Thyroid gland (tissue), 4 donors: ENCODE measurements around the gene ZNF433. TPM values are rescaled to one million over a fixed set of nuclear protein-coding genes. Genes with fewer than 3 reads are reported as not detected.

Experiments
- DNase-seq, 2 donors: peaks; one replicate each; pipeline ENCODE4 v3.0.0-alpha.2; 2019
- H3K27ac ChIP-seq, 3 donors: fragments of 200-600 bp; sonication (generic); 1 replicate in 2 of 3; 2 replicates in 1 of 3; pipeline ENCODE4 v1.5.1; 2016 to 2019; ENCODE audit warnings: mild to moderate bottlenecking in 1 of 3, moderate library complexity in 1 of 3
- H3K27me3 ChIP-seq: fragments of 200-600 bp; sonication (generic); one replicate; pipeline ENCODE4 v1.5.1; 2019
- H3K36me3 ChIP-seq, 2 donors: fragments of 200-600 bp; sonication (generic); one replicate each; pipeline ENCODE4 v1.5.1; 2016 to 2019
- H3K4me1 ChIP-seq, 2 donors: fragments of 200-600 bp; sonication (generic); one replicate each; pipeline ENCODE4 v1.5.1; 2017 to 2019
- H3K4me3 ChIP-seq, 3 donors: fragments of 200-600 bp; sonication (generic); replicated peaks in 1 of 3; 1 replicate in 2 of 3; 2 replicates in 1 of 3; pipeline ENCODE4 v1.5.1; 2016; ENCODE audit warnings: mild to moderate bottlenecking in 1 of 3
- H3K9me3 ChIP-seq: fragments of 200-600 bp; sonication (generic); one replicate; pipeline ENCODE4 v1.5.1; 2017
- CTCF ChIP-seq, 6 experiments: fragments of 200-600 bp in 3 of 6; fragments of 450-650 bp in 3 of 6; sonication (generic) in 3 of 6; IDR thresholded peaks; one replicate each; pipeline ENCODE4 v1.5.1; 2016 to 2019; ENCODE audit warnings: antibody characterized with exemption in 6 of 6, mild to moderate bottlenecking in 2 of 6, inconsistent platforms in 1 of 6, moderate library complexity in 1 of 6
- POLR2A ChIP-seq, 2 donors: fragments of 450-650 bp; IDR thresholded peaks; one replicate each; pipeline ENCODE4 v1.6.1; 2017; ENCODE audit warnings: antibody characterized with exemption in 2 of 2, mild to moderate bottlenecking in 2 of 2, moderate library complexity in 1 of 2
- WGBS, 2 donors: methylation state at CpG; one replicate each; pipeline ENCODE4 v1.1.5; 2017; 5-methylcytosine and 5-hydroxymethylcytosine counted together
- intact Hi-C: fragments of 100-400 bp; cut with DNase I; formaldehyde crosslinking; loops from one replicate; pipeline ENCODE4 v1.15.1; 2023
- total RNA-seq, 4 donors: library from RNA; depleted of rRNA; stranded (reverse); fragments of >200 nt; gene quantifications; one replicate each; pipeline ENCODE4 v1.2.3, GENCODE V29; 2016

The ZNF433 gene
- total RNA-seq, 4 donors from 2014 or later, result 8.9 to 21.8 (median 12.6) TPM

GRCh38 chr19:11979527-11979926, 56.0 kb downstream of the ZNF433 start:
- Histone ChIP-seq H3K4me1 (no peaks in the 10 kb centered on the region), H3K9me3 (no peaks in the 10 kb centered on the region), H3K4me3 (no peak overlapping the region), H3K27me3 (no peaks in the 10 kb centered on the region), H3K36me3 (peaks cover 19 to 23% of the 10 kb centered on the region in 2 donors), H3K27ac (no peak overlapping the region)
- 86 to 93% methylated on average over 4 of the region's 4 CpGs for WGBS, 2 donors
- intact Hi-C loops, result no loop called here
- DNase-seq, result no peak
- TF ChIP-seq POLR2A (IDR thresholded peaks at IDR 0.05), result no peak

GRCh38 chr19:11978492-11979100, 56.9 kb downstream of the ZNF433 start:
- Histone ChIP-seq H3K27ac (no peak overlapping the region), H3K4me3 (no peak overlapping the region), H3K4me1 (no peaks in the 10 kb centered on the region), H3K27me3 (no peaks in the 10 kb centered on the region), H3K36me3 (peaks cover 19 to 23% of the 10 kb centered on the region in 2 donors), H3K9me3 (no peaks in the 10 kb centered on the region)
- 95 to 96% methylated on average over 9 of the region's 9 CpGs for WGBS, 2 donors
- no peak for DNase-seq
- intact Hi-C loops, result no loop called here
- TF ChIP-seq CTCF (IDR thresholded peaks at IDR 0.05) (no peak), POLR2A (IDR thresholded peaks at IDR 0.05) (no peak)

GRCh38 chr19:11973019-11973810, 62.3 kb downstream of the ZNF433 start:
- TF ChIP-seq POLR2A (IDR thresholded peaks at IDR 0.05), result no peak
- TF ChIP-seq CTCF (IDR thresholded peaks at IDR 0.05), result no peak
- WGBS, 2 donors, result 86 to 87% methylated on average over 5 of the region's 5 CpGs
- no peaks in the 10 kb centered on the region for H3K9me3 ChIP-seq
- intact Hi-C loops, result no loop called here
- peaks cover 6 to 10% of the 10 kb centered on the region in 2 donors for H3K36me3 ChIP-seq
- no peaks in the 10 kb centered on the region for H3K4me1 ChIP-seq
- DNase-seq, result no peak
- no peaks in the 10 kb centered on the region for H3K27me3 ChIP-seq
- no peak overlapping the region for H3K4me3 ChIP-seq
- no peak overlapping the region for H3K27ac ChIP-seq

GRCh38 chr19:11971041-11971440, 64.4 kb downstream of the ZNF433 start:
- no peak overlapping the region for H3K27ac ChIP-seq
- no peaks in the 10 kb centered on the region for H3K9me3 ChIP-seq
- no peak overlapping the region for H3K4me3 ChIP-seq
- no peaks in the 10 kb centered on the region for H3K36me3 ChIP-seq
- 88 to 91% methylated on average over 2 of the region's 2 CpGs for WGBS, 2 donors
- TF ChIP-seq POLR2A (IDR thresholded peaks at IDR 0.05) (no peak), CTCF (IDR thresholded peaks at IDR 0.05) (no peak)
- intact Hi-C loops, result no loop called here
- DNase-seq, result no peak
- H3K27me3 ChIP-seq, result no peaks in the 10 kb centered on the region
- peaks cover 0 to 10% of the 10 kb centered on the region in 2 donors for H3K4me1 ChIP-seq

- TF ChIP-seq CTCF (IDR thresholded peaks at IDR 0.05), result no peak
- TF ChIP-seq POLR2A (IDR thresholded peaks at IDR 0.05), result no peak
Observed at GRCh38 chr19:11970174-11970573, 65.3 kb downstream of the ZNF433 start.

More at GRCh38 chr19:11970174-11970573, 65.3 kb downstream of the ZNF433 start:
- intact Hi-C loops, result no loop called here
- no peaks in the 10 kb centered on the region for H3K9me3 ChIP-seq
- no peaks in the 10 kb centered on the region for H3K36me3 ChIP-seq
- no peak for DNase-seq
- no peaks in the 10 kb centered on the region for H3K27me3 ChIP-seq
- peaks cover 0 to 16% of the 10 kb centered on the region in 2 donors for H3K4me1 ChIP-seq
- no peak overlapping the region for H3K27ac ChIP-seq
- WGBS, 2 donors, result 86% methylated on average over 1 of the region's 1 CpG
- H3K4me3 ChIP-seq, result no peak overlapping the region
